Heart left ventricle (tissue), 16 donors: Measurements from ENCODE around the gene ECD. TPM values are rescaled to one million over a fixed set of nuclear protein-coding genes. Genes with fewer than 3 reads are reported as not detected.
"Not testable (repeated sequence)": the region's sequence is repeated elsewhere in the genome, so short reads cannot be mapped to it uniquely, and the experiment has no call there.

ENCODE experiments used
- ATAC-seq, 4 donors: fragments of 200-7000 bp; cut with Tn5 transposase; one replicate each; pipeline ENCODE4 v1.9.1; 2020 to 2022; ENCODE audit warnings: moderate library complexity in 4 of 4, mild to moderate bottlenecking in 3 of 4, moderate number of reproducible peaks in 1 of 4
- DNase-seq, 5 donors: peaks; one replicate each; pipeline ENCODE4 v3.0.0-alpha.2; 2020
- H3K27ac ChIP-seq, 12 donors: fragments of 200-600 bp; sonication (generic) in 4 of 12; one replicate each; pipeline versions ENCODE4 v1.5.0 to v1.8.0; 2016 to 2022; ENCODE audit warnings: mild to moderate bottlenecking in 2 of 12
- H3K27me3 ChIP-seq, 9 donors: fragments of 200-600 bp; sonication (generic) in 2 of 9; one replicate each; pipeline versions ENCODE4 v1.5.1 to v1.8.0; 2016 to 2022; ENCODE audit warnings: mild to moderate bottlenecking in 3 of 9
- H3K36me3 ChIP-seq, 9 donors: fragments of 200-600 bp; sonication (generic) in 2 of 9; one replicate each; pipeline versions ENCODE4 v1.5.0 to v1.8.0; 2018 to 2022; ENCODE audit warnings: mild to moderate bottlenecking in 2 of 9
- H3K4me1 ChIP-seq, 12 donors: fragments of 200-600 bp; sonication (generic) in 4 of 12; one replicate each; pipeline versions ENCODE4 v1.5.0 to v1.8.0; 2016 to 2022; ENCODE audit warnings: mild to moderate bottlenecking in 3 of 12
- H3K4me3 ChIP-seq, 12 donors: fragments of 200-600 bp; sonication (generic) in 4 of 12; one replicate each; pipeline versions ENCODE4 v1.5.0 to v1.8.0; 2017 to 2022; ENCODE audit warnings: mild to moderate bottlenecking in 9 of 12, moderate library complexity in 4 of 12
- H3K9me3 ChIP-seq, 12 donors: fragments of 200-600 bp; sonication (generic) in 4 of 12; one replicate each; pipeline versions ENCODE4 v1.5.0 to v1.8.0; 2016 to 2022; ENCODE audit warnings: mild to moderate bottlenecking in 1 of 12
- POLR2A ChIP-seq, 2 donors: fragments of 450-650 bp; IDR thresholded peaks; one replicate each; pipeline ENCODE4 v1.6.1; 2017; ENCODE audit warnings: antibody characterized with exemption in 2 of 2, mild to moderate bottlenecking in 2 of 2, moderate library complexity in 2 of 2
- WGBS, 4 donors: extraction: QIAGEN DNeasy Blood & Tissue Kit in 2 of 4; methylation state at CpG; one replicate each; pipeline versions ENCODE4 v1.1.5 to v1.1.7; 2013 to 2018; 5-methylcytosine and 5-hydroxymethylcytosine counted together
- intact Hi-C, 10 donors: fragments of 100-400 bp; cut with DNase I; formaldehyde crosslinking; loops; one replicate each; pipeline versions ENCODE4 v1.11.1 to v1.14.2; 2022
- polyA plus RNA-seq, 2 donors: library from polyadenylated mRNA; stranded (reverse); fragments of 200-250 nt; gene quantifications; one replicate each; pipeline ENCODE4 v1.2.3, GENCODE V29; 2013
- total RNA-seq, 9 donors: library from RNA; depleted of rRNA in 2 of 9; stranded (reverse); fragments of >200 nt in 2 of 9; fragmentation: NEBNext Ultra II Directional in 3 of 9; extraction: Animal tissue kit (Norgen Biotek cat#: 25700) in 3 of 9; gene quantifications; one replicate each; pipeline versions ENCODE4 v1.1.0 to v1.2.4, GENCODE V29; 2016 to 2023
- TF ChIP-seq, protein P1 (sequence below), 12 donors: fragments of 200-600 bp; sonication (generic) in 4 of 12; IDR thresholded peaks; one replicate each; pipeline versions ENCODE4 v1.5.0 to v1.8.0; 2018 to 2022; ENCODE audit warnings: antibody characterized with exemption in 12 of 12, mild to moderate bottlenecking in 5 of 12
- donor health status: ischemic (EF 13 %, LVEDD 7.1; RV severe dilation, severe dysfunction).
- donor health status: healthy with polysubstance abuse.
- donor health status: DM: no; HTN: yes; CAD: no.
- donor health status: DM: no; HTN: no; CAD: no.
- donor health status: ischemic (EF 25% LVEDD 6.9; RV normal size, moderate dysfunction).
- donor health status: ischemic (EF 25% LVEDD 5.7; RV mildly dilated, moderate dysfunction).
- donor health status: healthy.
- donor health status: DM: yes; HTN: yes; CAD: no.
- donor health status: ischemic (EF 35%, LVEDD 5.7; RV mildly dilated, moderate dysfunction).
- donor health status: nonischemic (EF 11% LVEDD 7.7; RV severe dilation, severe dysfunction).
- donor health status: DM: yes; HTN: yes; CAD: no.
- donor health status: PGD.
- donor health status: ischemic (EF 29% LVEDD 5.4; RV normal size, mild dysfunction).
- donor health status: nonischemic (EF 23%, LVEDD 6.1; RV moderate dilation, normal function).

Gene ECD
- total and polyA plus RNA-seq, 11 donors = 7.5 to 21.9 (median 17.9) TPM

DNA sequence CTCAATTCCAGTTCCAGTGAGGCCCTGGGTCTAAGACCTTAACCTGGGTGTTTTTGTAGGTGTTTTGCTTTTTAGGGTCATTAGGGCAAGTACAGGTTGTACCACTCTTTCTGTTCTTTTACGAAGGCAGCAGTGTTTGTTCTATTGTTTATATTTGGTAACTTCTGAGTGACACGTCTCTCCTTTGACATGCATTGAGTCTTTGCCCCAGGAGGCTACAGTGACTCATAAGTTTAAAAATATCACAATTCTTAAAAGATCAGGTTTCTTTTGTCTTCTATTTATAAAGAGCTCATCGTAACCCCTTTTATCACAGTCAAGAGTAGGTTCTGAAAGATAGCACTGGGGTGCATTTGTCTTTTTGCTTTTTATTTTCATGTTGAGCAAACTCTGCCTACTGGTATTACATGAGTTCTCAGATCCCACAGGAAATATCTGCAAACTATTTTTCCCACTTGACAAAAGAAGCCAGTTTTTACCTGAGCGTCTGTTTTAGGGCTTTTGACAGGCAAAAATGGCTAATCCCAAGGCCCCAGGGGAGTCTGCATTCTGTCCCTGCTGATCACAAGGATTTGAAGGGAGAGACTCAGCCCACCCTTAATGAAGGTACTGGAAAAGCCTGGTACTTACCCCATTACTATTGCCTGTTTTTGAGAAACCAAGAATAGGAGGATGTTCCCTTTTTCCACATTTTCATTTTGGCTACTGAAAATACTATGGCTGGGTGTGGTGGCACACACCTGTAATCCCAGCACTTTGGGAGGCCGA lies 49.6 kb downstream of the ECD start:
- Histone ChIP-seq H3K9me3 (no peaks in the 10 kb centered on the region), H3K27me3 (no peaks in the 10 kb centered on the region), H3K36me3 (peaks cover 0 to 42% (median 14%) of the 10 kb centered on the region in 9 donors), H3K27ac (peak overlapping the region; percentile 76 to 94 (median 82)), H3K4me1 (peaks cover 0 to 30% (median 9%) of the 10 kb centered on the region in 12 donors), H3K4me3 (peak overlapping the region in 1 of 12 donors; percentile 10)
- intact Hi-C loops = loop anchor here in 2 of 10 donors (5.0 to 10.0 kb wide), 2 partner anchors 36 to 47 kb away; partner anchors contain the start of genes ECD (in 1 of the 2) and FAM149B1 (in 1 of the 2)
- WGBS, 4 donors = 30 to 38% (median 35%) methylated on average over 5 of the region's 5 CpGs
- DNase-seq = no peak
- TF ChIP-seq, protein P1, sequence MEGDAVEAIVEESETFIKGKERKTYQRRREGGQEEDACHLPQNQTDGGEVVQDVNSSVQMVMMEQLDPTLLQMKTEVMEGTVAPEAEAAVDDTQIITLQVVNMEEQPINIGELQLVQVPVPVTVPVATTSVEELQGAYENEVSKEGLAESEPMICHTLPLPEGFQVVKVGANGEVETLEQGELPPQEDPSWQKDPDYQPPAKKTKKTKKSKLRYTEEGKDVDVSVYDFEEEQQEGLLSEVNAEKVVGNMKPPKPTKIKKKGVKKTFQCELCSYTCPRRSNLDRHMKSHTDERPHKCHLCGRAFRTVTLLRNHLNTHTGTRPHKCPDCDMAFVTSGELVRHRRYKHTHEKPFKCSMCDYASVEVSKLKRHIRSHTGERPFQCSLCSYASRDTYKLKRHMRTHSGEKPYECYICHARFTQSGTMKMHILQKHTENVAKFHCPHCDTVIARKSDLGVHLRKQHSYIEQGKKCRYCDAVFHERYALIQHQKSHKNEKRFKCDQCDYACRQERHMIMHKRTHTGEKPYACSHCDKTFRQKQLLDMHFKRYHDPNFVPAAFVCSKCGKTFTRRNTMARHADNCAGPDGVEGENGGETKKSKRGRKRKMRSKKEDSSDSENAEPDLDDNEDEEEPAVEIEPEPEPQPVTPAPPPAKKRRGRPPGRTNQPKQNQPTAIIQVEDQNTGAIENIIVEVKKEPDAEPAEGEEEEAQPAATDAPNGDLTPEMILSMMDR (IDR thresholded peaks at IDR 0.05) = no peak
- TF ChIP-seq POLR2A (IDR thresholded peaks at IDR 0.05) = peak in 1 of 2 donors; percentile 28
- ATAC-seq = peak; percentile 84 to 90 (median 88)

DNA sequence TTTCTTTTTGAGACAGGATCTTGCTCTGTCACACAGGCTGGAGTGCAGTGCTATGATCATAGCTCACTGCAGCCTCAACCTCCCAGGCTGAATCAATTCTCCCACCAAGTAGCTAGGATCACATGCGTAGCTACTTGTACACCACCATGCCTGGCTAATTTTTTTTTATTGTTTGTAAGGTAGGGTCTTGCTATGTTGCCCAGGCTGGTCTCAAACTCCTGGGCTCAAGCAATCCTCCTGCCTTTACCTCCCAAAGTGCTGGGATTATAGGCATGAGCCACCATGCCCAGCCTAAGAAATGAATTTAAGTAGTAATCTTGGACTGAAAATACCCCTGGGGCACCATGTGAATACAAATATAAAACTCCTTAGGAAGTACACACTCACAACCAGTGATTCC lies 51.8 kb downstream of the ECD start:
- TF ChIP-seq, protein P1 (IDR thresholded peaks at IDR 0.05) = no peak
- TF ChIP-seq POLR2A (IDR thresholded peaks at IDR 0.05) = no peak
- DNase-seq (no peak), ATAC-seq (no peak)
- H3K27me3 ChIP-seq = no peaks in the 10 kb centered on the region
- WGBS, 4 donors = 94 to 100% (median 98%) methylated on average over 1 of the region's 1 CpG
- H3K9me3 ChIP-seq = no peaks in the 10 kb centered on the region
- intact Hi-C loops = loop anchor here in 2 of 10 donors (5.0 to 10.0 kb wide), 2 partner anchors 34 to 49 kb away; partner anchors contain the start of genes ECD (in 1 of the 2) and FAM149B1 (in 1 of the 2)
- peaks cover 0 to 38% (median 13%) of the 10 kb centered on the region in 12 donors for H3K4me1 ChIP-seq
- H3K4me3 ChIP-seq = no peak overlapping the region
- peaks cover 0 to 25% (median 12%) of the 10 kb centered on the region in 9 donors for H3K36me3 ChIP-seq
- peak overlapping the region in 2 of 12 donors; percentile 83 to 94 for H3K27ac ChIP-seq

DNA sequence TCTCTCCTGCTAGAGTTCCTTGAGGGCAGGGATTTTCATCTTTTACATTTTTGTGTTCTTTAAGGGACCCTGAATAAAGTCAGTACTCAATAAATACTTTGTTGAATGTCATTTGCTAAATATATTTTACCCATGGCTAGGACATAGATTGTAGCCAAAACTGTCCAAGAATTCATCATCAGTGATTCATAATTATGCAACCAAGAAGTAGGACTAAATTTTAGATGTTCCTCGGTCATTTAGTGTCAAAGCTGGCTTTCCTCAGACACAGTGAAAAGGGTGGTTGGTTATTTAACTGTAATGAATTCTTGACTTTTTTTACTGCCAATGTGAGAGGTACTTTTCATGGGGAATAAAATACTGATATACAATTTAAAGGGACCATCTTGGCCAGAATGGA lies 54.3 kb downstream of the ECD start:
- Histone ChIP-seq H3K27me3 (no peaks in the 10 kb centered on the region), H3K27ac (peak overlapping the region in 11 of 12 donors; percentile 8 to 54 (median 37)), H3K4me3 (no peak overlapping the region), H3K9me3 (no peaks in the 10 kb centered on the region), H3K4me1 (peaks cover 0 to 39% (median 13%) of the 10 kb centered on the region in 12 donors), H3K36me3 (peaks cover 0 to 16% (median 6%) of the 10 kb centered on the region in 9 donors)
- ATAC-seq (no peak), DNase-seq (no peak)
- 52 to 65% (median 59%) methylated on average over 1 of the region's 1 CpG for WGBS, 4 donors
- TF ChIP-seq, protein P1 (IDR thresholded peaks at IDR 0.05) = no peak
- TF ChIP-seq POLR2A (IDR thresholded peaks at IDR 0.05) = no peak
- intact Hi-C loops = loop anchor here in 1 of 10 donors (10.0 kb wide), 1 partner anchor 51 kb away; the partner anchor contains the start of genes ECD and FAM149B1

DNA sequence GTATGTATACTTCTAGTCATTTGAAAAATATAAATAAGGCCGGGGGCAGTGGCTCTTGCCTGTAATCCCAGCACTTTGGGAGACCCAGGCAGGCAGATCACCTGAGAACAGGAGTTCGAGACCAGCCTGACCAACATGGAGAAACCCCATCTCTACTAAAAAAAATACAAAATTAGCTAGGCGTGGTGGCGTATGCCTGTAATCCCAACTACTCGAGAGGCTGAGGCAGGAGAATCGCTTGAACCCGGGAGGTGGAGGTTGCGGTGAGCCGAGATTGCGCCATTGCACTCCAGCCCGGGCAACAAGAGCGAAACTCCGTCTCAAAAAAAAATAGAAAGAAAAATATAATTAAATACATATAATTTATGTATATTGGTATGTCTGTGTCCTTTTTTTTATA lies 55.8 kb downstream of the ECD start:
- not testable (repeated sequence) for H3K9me3 ChIP-seq, DNase-seq, ATAC-seq, H3K27me3 ChIP-seq, H3K4me3 ChIP-seq
- 97 to 98% (median 98%) methylated on average over 13 of the region's 13 CpGs for WGBS, 4 donors
- peak overlapping the region in 11 of 12 donors; percentile 80 to 97 (median 89) for H3K27ac ChIP-seq
- intact Hi-C loops = loop anchor here in 1 of 10 donors (10.0 kb wide), 1 partner anchor 53 kb away; the partner anchor contains the start of genes ECD and FAM149B1
- peaks cover 0 to 24% (median 6%) of the 10 kb centered on the region in 12 donors for H3K4me1 ChIP-seq
- H3K36me3 ChIP-seq = peaks cover 0 to 18% (median 6%) of the 10 kb centered on the region in 9 donors
